ENCODE data around the gene GOLPH3L. TPM values are rescaled to one million over a fixed set of nuclear protein-coding genes. Genes with fewer than 3 reads are reported as not detected.

The GOLPH3L gene
- total and polyA plus RNA-seq, 2 experiments from 2014 or later = 23.5 to 29.6 TPM

DNA sequence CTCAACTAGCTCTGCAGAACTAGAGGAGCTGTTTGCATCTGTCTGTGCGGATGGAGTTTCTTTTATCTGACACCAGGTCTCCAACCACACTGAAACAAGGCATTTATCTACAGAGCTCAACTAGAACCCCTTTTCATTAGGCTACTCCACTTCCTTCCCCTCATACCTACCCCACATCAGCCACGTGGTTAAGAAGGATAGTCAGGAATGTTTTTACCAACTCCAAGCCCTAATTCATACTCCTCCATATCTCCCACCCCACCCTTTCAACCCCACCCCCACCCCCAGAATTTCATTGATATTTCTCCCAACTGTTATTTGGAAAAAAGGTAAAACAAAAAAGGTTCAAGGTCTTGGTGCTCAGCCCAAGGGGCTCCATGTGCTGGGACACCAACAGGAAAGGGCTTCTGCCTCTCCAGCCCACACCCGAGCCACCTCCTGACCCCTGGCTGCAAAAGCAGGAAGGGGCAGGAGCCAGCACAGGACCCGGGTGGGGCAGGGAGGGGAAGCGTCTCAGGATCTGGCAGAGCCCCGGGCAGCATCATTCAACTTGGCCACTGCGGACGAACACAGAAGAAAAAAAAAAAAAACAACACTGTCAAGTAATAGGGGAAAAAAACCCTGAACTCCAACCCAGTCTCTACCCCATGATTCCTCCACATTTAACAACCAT is 74.5 kb downstream of the GOLPH3L start (continued):
- TF ChIP-seq ZNF462 (CRISPR knock-in tag; IDR thresholded peaks at IDR 0.05) (no peak), ZNF331 (CRISPR knock-in tag; IDR thresholded peaks at IDR 0.05; ENCODE audit: low read depth) (no peak)

DNA sequence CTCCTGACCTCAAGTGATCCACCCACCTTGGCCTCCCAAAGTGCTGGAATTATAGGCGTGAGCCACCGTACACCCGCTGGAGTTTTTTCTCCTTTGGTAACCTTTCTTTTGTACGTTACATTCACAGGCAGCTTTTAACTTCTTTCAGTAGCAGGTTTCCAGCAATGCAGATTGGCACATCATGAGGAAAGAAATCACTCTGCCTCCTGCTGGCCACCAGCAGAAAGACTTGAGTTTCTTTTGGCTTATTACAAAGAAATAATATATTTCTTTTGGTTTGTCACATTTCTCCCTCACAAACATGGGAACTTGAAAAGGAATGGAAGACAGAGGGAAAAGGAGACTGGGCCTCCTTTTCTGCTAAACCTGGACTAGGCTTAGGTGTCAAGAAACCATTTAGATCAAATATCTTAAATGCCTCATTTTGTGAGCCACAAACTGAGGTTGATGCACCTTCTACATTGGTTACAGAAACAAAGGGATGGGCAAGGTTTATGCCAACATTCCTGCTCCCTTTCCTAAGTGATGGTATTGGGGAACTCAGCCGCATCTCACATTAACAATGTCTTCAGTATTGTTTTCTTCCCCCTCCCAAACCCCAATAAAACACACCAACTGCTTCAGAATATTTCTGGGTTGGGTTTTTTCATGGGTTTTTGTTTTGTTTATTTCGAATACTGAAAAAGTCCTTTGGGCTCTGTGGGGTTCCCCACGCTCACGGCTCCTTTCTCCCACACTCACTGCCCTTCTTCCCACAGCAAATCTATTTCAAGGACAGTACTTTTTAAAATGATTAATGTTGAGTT is 75.3 kb downstream of the GOLPH3L start:
- Histone ChIP-seq H4K20me1 (replicated peaks; ENCODE audit: insufficient read depth) (peaks cover 17% of the 10 kb centered on the region), H3K4me3 (no peak overlapping the region), H3K9me2 (ENCODE audit: insufficient read depth) (no peaks in the 10 kb centered on the region), H3K79me2 (replicated peaks; ENCODE audit: insufficient read depth) (peaks cover 43% of the 10 kb centered on the region), H3F3A (replicated peaks; ENCODE audit: low read depth) (peaks cover 22% of the 10 kb centered on the region), H3K4me1 (ENCODE audit: insufficient read depth) (peaks cover 13% of the 10 kb centered on the region), H3K4me2 (no peak overlapping the region), H2AFZ (no peak overlapping the region), H3K27ac (ENCODE audit: low read depth) (peak overlapping the region; percentile 93), H3K36me3 (ENCODE audit: insufficient read depth) (peaks cover 64% of the 10 kb centered on the region), H3K27me3 (ENCODE audit: insufficient read depth) (no peaks in the 10 kb centered on the region)
- no peak overlapping the region for H3K4me3 Mint-ChIP-seq
- H3K36me3 Mint-ChIP-seq (ENCODE audit: low read depth) = peaks cover 89% of the 10 kb centered on the region
- peaks cover 35% of the 10 kb centered on the region for H3K4me1 Mint-ChIP-seq
- peak overlapping the region; percentile 87; the same call in 1 of the 2 replicates for H3K27ac Mint-ChIP-seq
- H3K27me3 Mint-ChIP-seq (ENCODE audit: insufficient read depth, low read depth, poor library complexity) = peaks cover 3% of the 10 kb centered on the region
- peak; percentile 24; the same call in 2 of the 3 replicates for ATAC-seq
- peak; percentile 76 for DNase-seq (ENCODE audit: low spot score)
- TF ChIP-seq NANOG (IDR thresholded peaks at IDR 0.05; ENCODE audit: borderline replicate concordance) (no peak), CTCF (conservative IDR thresholded peaks at IDR 0.05; ENCODE audit: low read depth in 2 of 2) (peak; percentile 67 to 84)
- H3K9me3 Mint-ChIP-seq = no peaks in the 10 kb centered on the region

Data from GM23338 (cell line).